ENCODE data around the gene TRAIP. TPM values are rescaled to one million over a fixed set of nuclear protein-coding genes. Genes with fewer than 3 reads are reported as not detected.
A peak's percentile ranks its signal among the peaks of the same experiment; 100 is the strongest.

TRAIP gene
- total and polyA plus RNA-seq, 8 donors = 0.79 to 2.5 (median 1.1) TPM

- 52 to 54% methylated on average over 9 of the region's 9 CpGs for WGBS, 2 donors
- Histone ChIP-seq H3K36me3 (no peaks in the 10 kb centered on the region), H3K4me3 (peak overlapping the region; percentile 2 to 52 (median 22)), H3K4me1 (peaks cover 0 to 9% (median 0%) of the 10 kb centered on the region in 3 donors), H3K9me3 (no peaks in the 10 kb centered on the region), H3K27ac (peak overlapping the region in 3 of 4 donors; percentile 54 to 76 (median 74)), H3K27me3 (no peaks in the 10 kb centered on the region)
- peak; percentile 26 to 57 (median 47) for ATAC-seq
- intact Hi-C loops (cut with DNase I) = no loop called here
- DNase-seq = no peak
- TF ChIP-seq CTCF (IDR thresholded peaks at IDR 0.05) = no peak
- FAIRE-seq = no peak
Observed at GRCh38 chr3:49812916-49813496, 43.4 kb downstream of the TRAIP start.

- no peak for FAIRE-seq
- peaks cover 0 to 21% (median 20%) of the 10 kb centered on the region in 3 donors for H3K4me1 ChIP-seq
- intact Hi-C loops (cut with DNase I) = loop anchor here in 1 of 3 donors (5.0 kb wide), 1 partner anchor 35 kb away; no protein-coding TSS in a partner anchor
- ATAC-seq = no peak
- no peak overlapping the region for H3K27ac ChIP-seq
- no peaks in the 10 kb centered on the region for H3K27me3 ChIP-seq
- WGBS, 2 donors = 82 to 85% methylated on average over 13 of the region's 13 CpGs
- no peak overlapping the region for H3K4me3 ChIP-seq
- no peak for TF ChIP-seq CTCF (IDR thresholded peaks at IDR 0.05)
- no peaks in the 10 kb centered on the region for H3K36me3 ChIP-seq
- no peaks in the 10 kb centered on the region for H3K9me3 ChIP-seq
- DNase-seq = no peak
Observed at GRCh38 chr3:49807431-49808114, 48.8 kb downstream of the TRAIP start.

GRCh38 chr3:49806850-49807249, 49.5 kb downstream of the TRAIP start:
- no peak for FAIRE-seq
- no peak for DNase-seq
- 82 to 98% methylated on average over 2 of the region's 2 CpGs for WGBS, 2 donors
- peaks cover 0 to 21% (median 20%) of the 10 kb centered on the region in 3 donors for H3K4me1 ChIP-seq
- no peaks in the 10 kb centered on the region for H3K36me3 ChIP-seq
- no peak for TF ChIP-seq CTCF (IDR thresholded peaks at IDR 0.05)
- ATAC-seq = no peak
- no peak overlapping the region for H3K27ac ChIP-seq
- H3K9me3 ChIP-seq = no peaks in the 10 kb centered on the region
- no peak overlapping the region for H3K4me3 ChIP-seq
- H3K27me3 ChIP-seq = no peaks in the 10 kb centered on the region
- intact Hi-C loops (cut with DNase I) = loop anchor here in 1 of 3 donors (5.0 kb wide), 1 partner anchor 35 kb away; no protein-coding TSS in a partner anchor

- Histone ChIP-seq H3K9me3 (no peaks in the 10 kb centered on the region), H3K4me1 (peaks cover 0 to 21% (median 20%) of the 10 kb centered on the region in 3 donors), H3K27me3 (no peaks in the 10 kb centered on the region), H3K27ac (peak overlapping the region in 3 of 4 donors; percentile 18 to 77 (median 64)), H3K4me3 (no peak overlapping the region), H3K36me3 (no peaks in the 10 kb centered on the region)
- no peak for TF ChIP-seq CTCF (IDR thresholded peaks at IDR 0.05)
- ATAC-seq = no peak
- DNase-seq = peak in 1 of 6 donors; percentile 78
- WGBS, 2 donors = 69 to 77% methylated on average over 8 to 11 of the region's 11 CpGs
- no peak for FAIRE-seq
- intact Hi-C loops (cut with DNase I) = loop anchor here in 1 of 3 donors (5.0 kb wide), 1 partner anchor 36 kb away; no protein-coding TSS in a partner anchor
Observed at GRCh38 chr3:49805897-49806701, 50.3 kb downstream of the TRAIP start.

Data from pancreas (tissue), 10 donors.